Mesenchymal stem cell (in vitro differentiated cells and primary cell): ENCODE data around the gene ALDH1L2.

Experiments
- DNase-seq: peaks from one replicate; pipeline ENCODE4 v3.0.0-alpha.2; 2013
- H2AFZ ChIP-seq: one replicate; pipeline ENCODE4 v1.6.1; 2013; ENCODE audit warnings: low read depth, mild to moderate bottlenecking, control low read depth, inconsistent platforms, low read length, moderate library complexity
- H2AK5ac ChIP-seq: 2 replicates; pipeline ENCODE4 v1.6.1; 2013; ENCODE audit warnings: low read length, moderate library complexity, mild to moderate bottlenecking, inconsistent platforms; ENCODE audit not compliant: severe bottlenecking
- H2BK120ac ChIP-seq: one replicate; pipeline ENCODE4 v1.6.1; 2013; ENCODE audit warnings: low read depth, mild to moderate bottlenecking, inconsistent platforms, low read length, moderate library complexity
- H2BK12ac ChIP-seq, 2 experiments: one replicate each; pipeline ENCODE4 v1.6.1; 2013; ENCODE audit warnings: inconsistent platforms in 2 of 2, low read length in 2 of 2, mild to moderate bottlenecking in 2 of 2, moderate library complexity in 2 of 2, control low read depth in 1 of 2
- H2BK15ac ChIP-seq: one replicate; pipeline ENCODE4 v1.6.1; 2013; ENCODE audit warnings: mild to moderate bottlenecking, low read depth, inconsistent platforms; ENCODE audit not compliant: poor library complexity, severe bottlenecking
- H2BK5ac ChIP-seq: 2 replicates; pipeline ENCODE4 v1.6.1; 2013; ENCODE audit warnings: low read depth, mild to moderate bottlenecking, low read length, control low read depth, inconsistent platforms; ENCODE audit not compliant: poor library complexity, severe bottlenecking
- H3K14ac ChIP-seq, 2 experiments: one replicate each; pipeline ENCODE4 v1.6.1; 2013; ENCODE audit warnings: inconsistent platforms in 2 of 2, low read length in 2 of 2, control low read depth in 1 of 2, mild to moderate bottlenecking in 1 of 2, moderate library complexity in 1 of 2
- H3K18ac ChIP-seq, 2 experiments: one replicate each; pipeline ENCODE4 v1.6.1; 2013; ENCODE audit warnings: inconsistent platforms in 2 of 2, low read length in 2 of 2, control low read depth in 1 of 2, low read depth in 1 of 2, mild to moderate bottlenecking in 1 of 2
- H3K23ac ChIP-seq, 2 experiments: one replicate each; pipeline ENCODE4 v1.6.1; 2013; ENCODE audit warnings: inconsistent platforms in 2 of 2, low read length in 2 of 2, mild to moderate bottlenecking in 2 of 2, moderate library complexity in 2 of 2, control low read depth in 1 of 2
- H3K27ac ChIP-seq: 2 replicates; pipeline ENCODE4 v1.5.1; 2013; ENCODE audit warnings: mild to moderate bottlenecking, moderate library complexity, low read length, control low read depth, inconsistent platforms; ENCODE audit not compliant: poor library complexity, severe bottlenecking
- H3K27me3 ChIP-seq, 2 experiments: 2 replicates each; pipeline versions ENCODE4 v1.6.1 to v1.7.0; 2013; ENCODE audit warnings: low read length in 2 of 2, mild to moderate bottlenecking in 2 of 2, moderate library complexity in 2 of 2, control low read depth in 1 of 2, inconsistent platforms in 1 of 2; ENCODE audit not compliant: control insufficient read depth in 1 of 2, insufficient read depth in 1 of 2
- H3K36me3 ChIP-seq, 2 experiments: 2 replicates each; pipeline versions ENCODE4 v1.6.1 to v1.7.0; 2013; ENCODE audit warnings: low read length in 2 of 2, control low read depth in 1 of 2, inconsistent platforms in 1 of 2, low read depth in 1 of 2, mild to moderate bottlenecking in 1 of 2; ENCODE audit not compliant: insufficient read depth in 2 of 2, control insufficient read depth in 1 of 2
- H3K4ac ChIP-seq, 2 experiments: one replicate each; pipeline ENCODE4 v1.6.1; 2013; ENCODE audit warnings: inconsistent platforms in 2 of 2, low read length in 2 of 2, mild to moderate bottlenecking in 2 of 2, moderate library complexity in 2 of 2, control low read depth in 1 of 2, low read depth in 1 of 2
- H3K4me1 ChIP-seq: 2 replicates; pipeline ENCODE4 v1.6.1; 2013; ENCODE audit warnings: low read depth, low read length, control low read depth; ENCODE audit not compliant: control insufficient read depth, insufficient read depth
- H3K4me2 ChIP-seq: 2 replicates; pipeline ENCODE4 v1.6.1; 2013; ENCODE audit warnings: low read length, mild to moderate bottlenecking, inconsistent platforms; ENCODE audit not compliant: poor library complexity, severe bottlenecking
- H3K4me3 ChIP-seq, 2 experiments: 2 replicates each; pipeline versions ENCODE4 v1.5.1 to v1.7.0; 2013; ENCODE audit warnings: low read length in 2 of 2, mild to moderate bottlenecking in 2 of 2, control low read depth in 1 of 2, low read depth in 1 of 2; ENCODE audit not compliant: insufficient read depth in 1 of 2
- H3K79me1 ChIP-seq: replicated peaks from 2 replicates; pipeline ENCODE4 v1.6.1; 2013; ENCODE audit warnings: mild to moderate bottlenecking, control low read depth, low read length, inconsistent platforms; ENCODE audit not compliant: poor library complexity, severe bottlenecking
- H3K9ac ChIP-seq: 2 replicates; pipeline ENCODE4 v1.7.0; 2013; ENCODE audit warnings: mild to moderate bottlenecking, low read length, moderate library complexity
- H3K9me3 ChIP-seq: 2 replicates; pipeline ENCODE4 v1.7.0; 2013; ENCODE audit warnings: mild to moderate bottlenecking, low read length; ENCODE audit not compliant: control insufficient read depth
- H4K8ac ChIP-seq: one replicate; pipeline ENCODE4 v1.6.1; 2013; ENCODE audit warnings: inconsistent platforms, mild to moderate bottlenecking, low read length, moderate library complexity
- H4K91ac ChIP-seq: one replicate; pipeline ENCODE4 v1.6.1; 2013; ENCODE audit warnings: mild to moderate bottlenecking, low read length, inconsistent platforms
- WGBS: methylation state at CpG from one replicate; pipeline ENCODE4 v1.1.7; 2013; ENCODE audit warnings: mixed read lengths; 5-methylcytosine and 5-hydroxymethylcytosine counted together

The ALDH1L2 gene

GRCh38 chr12:104994336-104994735 is 89.9 kb downstream of the ALDH1L2 start:
- WGBS, result 100% methylated on average over 2 of the region's 3 CpGs
- DNase-seq, result no peak
- H2BK5ac ChIP-seq, result no peak overlapping the region
- no peaks in the 10 kb centered on the region for H3K27me3 ChIP-seq
- peaks cover 8% of the 10 kb centered on the region for H3K4me1 ChIP-seq
- H2BK15ac ChIP-seq, result no peak overlapping the region
- no peak overlapping the region for H2BK120ac ChIP-seq
- no peak overlapping the region for H2AK5ac ChIP-seq
- H3K27ac ChIP-seq, result no peak overlapping the region
- no peak overlapping the region for H4K8ac ChIP-seq
- H3K14ac ChIP-seq, result no peak overlapping the region
- no peak overlapping the region for H3K4ac ChIP-seq
- H4K91ac ChIP-seq, result no peak overlapping the region
- no peak overlapping the region for H3K23ac ChIP-seq
- H3K18ac ChIP-seq, result no peak overlapping the region
- H3K9ac ChIP-seq, result no peak overlapping the region
- H3K36me3 ChIP-seq, result peaks cover 24 to 95% of the 10 kb centered on the region in 2 experiments
- H2BK12ac ChIP-seq, result no peak overlapping the region
- no peak overlapping the region for H3K4me3 ChIP-seq
- H3K79me1 ChIP-seq, result peaks cover 32% of the 10 kb centered on the region
- H2AFZ ChIP-seq, result no peak overlapping the region
- H3K9me3 ChIP-seq, result no peaks in the 10 kb centered on the region
- no peak overlapping the region for H3K4me2 ChIP-seq

- H4K91ac ChIP-seq, result no peak overlapping the region
- H3K79me1 ChIP-seq, result peaks cover 31% of the 10 kb centered on the region
- H3K9ac ChIP-seq, result no peak overlapping the region
- no peak overlapping the region for H2BK5ac ChIP-seq
- H3K27ac ChIP-seq, result no peak overlapping the region
- H2BK12ac ChIP-seq, result no peak overlapping the region
- H3K4ac ChIP-seq, result no peak overlapping the region
- no peak overlapping the region for H4K8ac ChIP-seq
- H2BK15ac ChIP-seq, result no peak overlapping the region
- H3K4me2 ChIP-seq, result no peak overlapping the region
- H3K18ac ChIP-seq, result no peak overlapping the region
- H3K4me3 ChIP-seq, result no peak overlapping the region
- no peak overlapping the region for H2BK120ac ChIP-seq
- H2AFZ ChIP-seq, result no peak overlapping the region
- no peak overlapping the region for H3K23ac ChIP-seq
- H3K36me3 ChIP-seq, result peaks cover 13 to 82% of the 10 kb centered on the region in 2 experiments
- no peaks in the 10 kb centered on the region for H3K27me3 ChIP-seq
- no peak for DNase-seq
- H2AK5ac ChIP-seq, result no peak overlapping the region
- H3K14ac ChIP-seq, result no peak overlapping the region
- no peaks in the 10 kb centered on the region for H3K9me3 ChIP-seq
- no peaks in the 10 kb centered on the region for H3K4me1 ChIP-seq
- WGBS, result 90% methylated on average over 2 of the region's 3 CpGs
Observed at GRCh38 chr12:104991565-104992128, 92.6 kb downstream of the ALDH1L2 start.

DNA sequence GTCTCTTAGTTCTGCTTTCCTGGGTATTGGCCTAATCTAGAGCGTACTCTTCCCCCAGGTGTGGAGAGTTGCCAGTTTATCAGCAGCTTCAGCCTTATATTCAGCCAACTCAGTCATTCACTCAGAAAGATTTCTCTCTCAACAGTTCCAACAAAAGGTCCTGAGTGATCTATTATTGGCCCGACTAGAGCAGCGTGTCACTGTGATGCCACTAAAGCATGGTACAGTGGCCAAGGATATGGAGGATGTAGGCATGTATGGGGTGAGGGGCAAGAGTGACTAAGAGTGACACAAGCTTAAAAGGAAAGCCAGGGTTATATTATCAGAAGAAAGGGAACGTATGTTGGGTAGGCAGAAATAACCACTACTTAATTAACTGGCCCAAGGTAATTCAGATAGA is 93.3 kb downstream of the ALDH1L2 start:
- H4K8ac ChIP-seq, result no peak overlapping the region
- no peak overlapping the region for H3K4ac ChIP-seq
- H3K14ac ChIP-seq, result no peak overlapping the region
- H3K27me3 ChIP-seq, result no peaks in the 10 kb centered on the region
- H3K36me3 ChIP-seq, result peaks cover 13 to 75% of the 10 kb centered on the region in 2 experiments
- no peak overlapping the region for H2BK15ac ChIP-seq
- H3K18ac ChIP-seq, result no peak overlapping the region
- H2BK12ac ChIP-seq, result no peak overlapping the region
- no peak overlapping the region for H3K27ac ChIP-seq
- no peaks in the 10 kb centered on the region for H3K4me1 ChIP-seq
- H3K9ac ChIP-seq, result no peak overlapping the region
- H2AK5ac ChIP-seq, result no peak overlapping the region
- H3K4me3 ChIP-seq, result no peak overlapping the region
- no peak overlapping the region for H3K4me2 ChIP-seq
- no peak overlapping the region for H4K91ac ChIP-seq
- H2BK5ac ChIP-seq, result no peak overlapping the region
- H2BK120ac ChIP-seq, result no peak overlapping the region
- peaks cover 34% of the 10 kb centered on the region for H3K79me1 ChIP-seq
- H3K23ac ChIP-seq, result no peak overlapping the region
- no peaks in the 10 kb centered on the region for H3K9me3 ChIP-seq
- DNase-seq, result no peak
- H2AFZ ChIP-seq, result no peak overlapping the region
- WGBS, result 95% methylated on average over 3 of the region's 4 CpGs

DNA sequence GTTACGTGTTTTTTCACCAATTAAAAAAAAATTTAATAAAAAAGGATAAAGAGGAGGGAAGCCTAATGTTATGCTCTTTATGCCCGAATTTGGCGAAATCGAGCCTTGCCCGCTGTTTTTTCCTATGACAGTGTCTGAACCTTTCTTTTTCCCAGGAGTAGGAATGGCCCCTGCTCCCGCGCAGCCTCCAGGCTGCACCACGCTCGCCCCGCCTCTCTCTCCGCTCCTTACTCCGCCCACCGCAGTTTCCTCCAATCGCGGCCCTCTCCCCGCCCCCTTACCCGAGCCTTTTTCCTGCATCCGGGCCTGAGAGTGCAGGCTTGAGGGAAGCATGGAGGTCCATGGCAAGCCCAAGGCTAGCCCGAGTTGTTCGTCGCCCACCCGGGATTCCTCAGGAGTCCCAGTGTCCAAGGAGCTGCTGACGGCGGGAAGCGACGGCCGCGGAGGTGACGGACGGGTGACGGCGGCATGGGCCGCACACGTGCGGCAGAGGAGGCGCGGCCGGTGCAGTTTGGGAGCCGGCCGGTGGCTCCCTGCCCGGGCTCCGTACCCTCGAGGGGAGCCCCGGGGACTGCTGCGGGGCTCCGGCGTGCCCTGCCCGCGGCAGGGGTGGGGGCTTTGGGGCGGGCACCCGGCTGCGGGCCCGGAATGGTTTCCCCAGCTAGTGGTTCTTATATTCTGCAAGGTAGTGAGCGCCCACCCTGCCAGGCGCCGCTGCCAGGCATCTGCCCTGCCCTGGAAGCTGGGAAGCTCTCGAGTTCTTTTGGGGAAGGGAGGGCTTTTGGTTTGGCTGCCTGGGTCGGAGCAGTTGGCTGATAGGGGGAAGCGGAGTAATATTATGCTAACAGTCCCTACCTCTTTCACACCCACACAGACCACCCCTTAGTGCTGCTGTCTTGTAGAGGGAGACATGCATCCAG is 98.0 kb downstream of the ALDH1L2 start, which contains the start of gene NOPCHAP1:
TSS of gene NOPCHAP1 (plus strand) at position 295 of the 920 bp plus-strand sequence. CDS start at position 332, 37 bp downstream.
- Histone ChIP-seq H3K4me2 (peak within 1 kb of the TSS; percentile 81), H3K18ac (peak within 1 kb of the TSS; percentile 96 to 97), H3K36me3 (peaks cover 0 to 31% of the 10 kb centered on the region in 2 experiments), H4K91ac (no peak within 1 kb of the TSS), H3K4me3 (peak within 1 kb of the TSS; percentile 89 to 99), H3K9me3 (no peaks in the 10 kb centered on the region), H2BK5ac (peak within 1 kb of the TSS; percentile 71), H3K23ac (peak within 1 kb of the TSS in 1 of 2 experiments; percentile 77), H3K14ac (peak within 1 kb of the TSS in 1 of 2 experiments; percentile 87), H2BK12ac (peak within 1 kb of the TSS; percentile 49 to 74), H3K79me1 (peaks cover 24% of the 10 kb centered on the region), H3K27ac (peak within 1 kb of the TSS; percentile 50), H3K9ac (peak within 1 kb of the TSS; percentile 86), H3K4ac (peak within 1 kb of the TSS; percentile 86 to 96), H2AK5ac (no peak within 1 kb of the TSS), H2BK15ac (no peak within 1 kb of the TSS), H4K8ac (no peak within 1 kb of the TSS), H2AFZ (peak within 1 kb of the TSS; percentile 97), H3K27me3 (no peaks in the 10 kb centered on the region), H3K4me1 (no peaks in the 10 kb centered on the region), H2BK120ac (peak within 1 kb of the TSS; percentile 73)
- 1% methylated on average over 55 of the region's 59 CpGs for WGBS
- peak; percentile 91 for DNase-seq
